Measurements from ENCODE around the gene MRLN.
"Not testable (repeated sequence)": the region's sequence is repeated elsewhere in the genome, so short reads cannot be mapped to it uniquely, and the experiment has no call there.

The MRLN gene

GRCh38 chr10:59753267-59753666 lies at the start of gene MRLN:
TSS of gene MRLN (minus strand) at chr10:59753455.
- DNase-seq (ENCODE audit: low read depth in 2 of 2): no peak

GRCh38 chr10:59801171-59801570 lies 47.9 kb upstream of the MRLN start:
- no peak for DNase-seq (ENCODE audit: low read depth in 2 of 2)

- no peak for DNase-seq (ENCODE audit: low read depth in 2 of 2)
Observed at GRCh38 chr10:59799421-59799820, 46.2 kb upstream of the MRLN start.

- DNase-seq (ENCODE audit: low read depth in 2 of 2): no peak
Observed at GRCh38 chr10:59793919-59794318, 40.7 kb upstream of the MRLN start.

GRCh38 chr10:59792812-59793211 lies 39.6 kb upstream of the MRLN start:
- no peak for DNase-seq (ENCODE audit: low read depth in 2 of 2)

GRCh38 chr10:59791601-59792000 lies 38.3 kb upstream of the MRLN start:
- no peak for DNase-seq (ENCODE audit: low read depth in 2 of 2)

- DNase-seq (ENCODE audit: low read depth in 2 of 2): not testable (repeated sequence)
Observed at GRCh38 chr10:59790080-59790479, 36.8 kb upstream of the MRLN start.

- not testable (repeated sequence) for DNase-seq (ENCODE audit: low read depth in 2 of 2)
Observed at GRCh38 chr10:59788914-59789313, 35.7 kb upstream of the MRLN start.

- DNase-seq (ENCODE audit: low read depth in 2 of 2): not testable (repeated sequence)
Observed at GRCh38 chr10:59787032-59787431, 33.8 kb upstream of the MRLN start.

- DNase-seq (ENCODE audit: low read depth in 2 of 2): not testable (repeated sequence)
Observed at GRCh38 chr10:59785476-59785875, 32.2 kb upstream of the MRLN start.

- DNase-seq (ENCODE audit: low read depth in 2 of 2): no peak
Observed at GRCh38 chr10:59781511-59781910, 28.3 kb upstream of the MRLN start.

GRCh38 chr10:59779756-59780533 lies 26.7 kb upstream of the MRLN start:
- DNase-seq (ENCODE audit: low read depth in 2 of 2): no peak

- no peak for DNase-seq (ENCODE audit: low read depth in 2 of 2)
Observed at GRCh38 chr10:59774451-59774850, 21.2 kb upstream of the MRLN start.

- no peak for DNase-seq (ENCODE audit: low read depth in 2 of 2)
Observed at GRCh38 chr10:59773088-59773487, 19.8 kb upstream of the MRLN start.

GRCh38 chr10:59771162-59771807 lies 18.0 kb upstream of the MRLN start:
- DNase-seq (ENCODE audit: low read depth in 2 of 2): no peak

GRCh38 chr10:59770689-59771088 lies 17.4 kb upstream of the MRLN start:
- DNase-seq (ENCODE audit: low read depth in 2 of 2): no peak

GRCh38 chr10:59762505-59762904 lies 9.2 kb upstream of the MRLN start:
- DNase-seq (ENCODE audit: low read depth in 2 of 2): no peak

GRCh38 chr10:59757966-59758365 lies 4.7 kb upstream of the MRLN start:
- no peak for DNase-seq (ENCODE audit: low read depth in 2 of 2)

GRCh38 chr10:59754951-59755350 lies 1.7 kb upstream of the MRLN start:
- DNase-seq (ENCODE audit: low read depth in 2 of 2): no peak

GRCh38 chr10:59752278-59752940 lies 846 bp downstream of the MRLN start:
- DNase-seq (ENCODE audit: low read depth in 2 of 2): no peak

GRCh38 chr10:59750155-59750945 lies 2.9 kb downstream of the MRLN start:
- no peak for DNase-seq (ENCODE audit: low read depth in 2 of 2)

- DNase-seq (ENCODE audit: low read depth in 2 of 2): no peak
Observed at GRCh38 chr10:59748834-59749233, 4.4 kb downstream of the MRLN start.

Measured in stimulated activated CD8-positive, alpha-beta memory T cell treated with anti-CD3 and anti-CD28 coated beads, Interleukin-7, amount 100 ng/mL, for 1 hour (primary cell).